H54 (cell line): Measurements from ENCODE around the gene CDC123.
"Not testable (repeated sequence)": the region's sequence is repeated elsewhere in the genome, so short reads cannot be mapped to it uniquely, and the experiment has no call there.

ENCODE experiments used
- DNase-seq: peaks from one replicate; pipeline ENCODE4 v3.0.0; 2011; ENCODE audit warnings: low spot score, mixed read lengths; ENCODE audit not compliant: insufficient read length
- FAIRE-seq: peaks from 3 replicates; lab custom pipeline; 2011; peaks lifted over from hg19 to GRCh38; lab: Jason Lieb, UNC
- POLR2A ChIP-seq: IDR thresholded peaks from 2 replicates; pipeline ENCODE4 v1.6.1; 2011; ENCODE audit warnings: low read depth, mild to moderate bottlenecking, low read length

CDC123 gene, protein sequence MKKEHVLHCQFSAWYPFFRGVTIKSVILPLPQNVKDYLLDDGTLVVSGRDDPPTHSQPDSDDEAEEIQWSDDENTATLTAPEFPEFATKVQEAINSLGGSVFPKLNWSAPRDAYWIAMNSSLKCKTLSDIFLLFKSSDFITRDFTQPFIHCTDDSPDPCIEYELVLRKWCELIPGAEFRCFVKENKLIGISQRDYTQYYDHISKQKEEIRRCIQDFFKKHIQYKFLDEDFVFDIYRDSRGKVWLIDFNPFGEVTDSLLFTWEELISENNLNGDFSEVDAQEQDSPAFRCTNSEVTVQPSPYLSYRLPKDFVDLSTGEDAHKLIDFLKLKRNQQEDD

DNA sequence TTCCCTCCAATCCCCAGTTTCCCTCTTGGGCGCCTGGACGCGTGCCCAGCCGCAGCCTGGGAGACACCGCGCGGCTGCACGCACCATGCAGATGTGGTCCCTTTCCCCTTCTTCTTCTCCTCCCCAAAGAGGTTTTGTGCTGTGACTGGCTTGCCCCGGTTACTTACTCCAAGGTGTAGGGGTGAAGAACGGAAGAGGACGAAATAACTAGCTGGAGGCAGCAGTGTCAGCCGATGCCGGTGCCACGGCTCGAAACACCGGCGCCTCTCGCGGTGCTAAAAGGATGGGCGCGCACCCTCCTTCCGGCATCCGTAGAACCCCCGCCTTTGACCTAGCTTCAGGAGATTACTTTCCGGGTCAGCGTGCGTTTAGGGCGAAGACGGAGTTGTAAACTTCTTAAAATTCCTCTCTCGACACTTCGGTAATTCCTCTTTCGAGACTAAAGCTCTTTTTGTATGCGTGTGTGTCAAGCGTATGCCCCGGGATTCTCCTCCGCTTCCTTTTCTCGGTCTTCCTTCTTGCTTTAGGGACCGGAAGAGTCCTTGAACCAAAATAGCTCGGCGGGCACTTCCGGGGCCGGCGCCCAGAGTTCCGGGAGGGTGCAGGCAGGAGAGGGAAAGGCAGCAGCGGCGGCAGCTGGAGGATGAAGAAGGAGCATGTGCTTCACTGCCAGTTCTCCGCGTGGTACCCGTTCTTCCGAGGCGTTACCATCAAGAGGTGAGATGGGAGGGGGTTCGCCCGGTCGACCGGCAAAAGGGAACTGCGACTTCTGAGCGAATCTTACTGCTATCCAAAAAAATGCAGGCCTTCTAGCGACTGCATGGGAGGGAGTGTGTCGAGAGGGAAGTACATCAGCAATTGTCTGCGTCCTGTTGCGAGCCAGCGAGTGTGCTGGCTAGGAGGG is at the start of gene CDC123, which contains the start of gene NUDT5:
Gene CDC123, plus strand, starts transcription at position 586 of the 904 bp plus-strand sequence. Its CDS starts 58 bp downstream, at position 644.
Gene NUDT5, minus strand, starts transcription at position 289 of the 904 bp plus-strand sequence. CDS start 9,600 bp downstream, outside the sequence.
- FAIRE-seq (peak; percentile 57), DNase-seq (peak; percentile 77)
- TF ChIP-seq POLR2A, result peak; percentile 79

- TF ChIP-seq POLR2A, result no peak
- DNase-seq (no peak), FAIRE-seq (no peak)
Observed at GRCh38 chr10:12150163-12150562, 45.8 kb upstream of the CDC123 start.

- no peak for FAIRE-seq
- DNase-seq, result no peak
- TF ChIP-seq POLR2A, result no peak
Observed at GRCh38 chr10:12154516-12154915, 41.5 kb upstream of the CDC123 start.

DNA sequence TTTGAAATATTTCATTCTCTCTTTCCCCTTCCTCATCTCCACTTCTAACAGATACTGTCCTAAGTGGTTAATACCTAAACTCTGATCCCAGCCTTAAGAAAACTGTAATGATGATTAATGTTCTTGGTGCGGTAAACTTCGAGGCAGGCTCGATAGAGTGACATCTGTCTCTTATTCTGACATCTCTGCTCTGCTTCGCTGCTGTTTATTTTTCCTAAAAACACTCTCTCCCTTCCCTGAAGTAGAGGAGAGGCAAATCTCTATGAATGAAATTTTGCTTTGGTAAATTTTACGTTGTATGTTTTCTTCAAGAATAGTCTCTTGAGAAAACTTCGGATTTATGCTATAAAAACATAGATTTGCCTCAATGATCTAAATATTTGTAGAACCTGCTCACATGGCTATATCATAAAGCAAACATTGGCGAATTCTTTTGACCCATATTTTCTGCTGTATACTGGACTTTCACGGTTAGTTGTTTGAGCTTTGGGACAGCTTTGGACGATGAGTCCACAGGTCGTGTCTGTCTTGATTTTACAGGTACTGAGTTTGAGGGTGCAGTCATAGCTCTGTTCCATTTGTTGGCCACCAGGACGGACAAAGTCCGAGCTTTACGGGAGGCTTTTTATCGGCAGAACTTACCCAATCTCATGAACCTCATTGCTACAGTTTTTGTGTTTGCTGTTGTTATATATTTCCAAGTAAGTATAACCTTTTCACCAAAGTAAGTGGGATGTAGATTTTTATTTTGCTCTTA is 39.4 kb upstream of the CDC123 start:
- DNase-seq (no peak), FAIRE-seq (no peak)
- no peak for TF ChIP-seq POLR2A

DNA sequence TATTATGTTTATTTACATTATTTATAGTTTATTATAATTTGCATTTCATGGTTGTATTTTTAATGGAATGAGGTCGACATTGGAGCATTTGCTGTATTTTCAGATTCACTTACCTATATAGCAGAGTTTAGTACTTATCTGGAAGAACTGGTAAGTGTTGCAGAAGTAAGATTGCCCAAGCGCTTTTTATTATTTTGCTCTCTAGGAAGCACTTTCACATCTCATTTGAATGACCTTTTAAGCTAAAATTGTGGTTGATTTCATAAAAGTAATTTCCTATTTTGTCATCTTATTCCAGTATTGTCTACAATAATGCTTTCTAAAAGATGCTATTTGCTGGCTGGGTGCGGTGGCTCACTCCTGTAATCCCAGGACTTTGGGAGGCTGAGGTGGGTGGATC is 37.9 kb upstream of the CDC123 start:
- FAIRE-seq, result no peak
- TF ChIP-seq POLR2A, result no peak
- no peak for DNase-seq

GRCh38 chr10:12160664-12161063 is 35.3 kb upstream of the CDC123 start:
- FAIRE-seq (no peak), DNase-seq (no peak)
- no peak for TF ChIP-seq POLR2A

- TF ChIP-seq POLR2A, result no peak
- DNase-seq, result no peak
- FAIRE-seq, result no peak
Observed at GRCh38 chr10:12162927-12163326, 33.1 kb upstream of the CDC123 start.

GRCh38 chr10:12164085-12164484 is 31.9 kb upstream of the CDC123 start:
- DNase-seq (no peak), FAIRE-seq (no peak)
- no peak; the same call in 1 of the 2 replicates for TF ChIP-seq POLR2A

GRCh38 chr10:12165036-12165435 is 31.0 kb upstream of the CDC123 start:
- FAIRE-seq (no peak), DNase-seq (no peak)
- no peak for TF ChIP-seq POLR2A

DNA sequence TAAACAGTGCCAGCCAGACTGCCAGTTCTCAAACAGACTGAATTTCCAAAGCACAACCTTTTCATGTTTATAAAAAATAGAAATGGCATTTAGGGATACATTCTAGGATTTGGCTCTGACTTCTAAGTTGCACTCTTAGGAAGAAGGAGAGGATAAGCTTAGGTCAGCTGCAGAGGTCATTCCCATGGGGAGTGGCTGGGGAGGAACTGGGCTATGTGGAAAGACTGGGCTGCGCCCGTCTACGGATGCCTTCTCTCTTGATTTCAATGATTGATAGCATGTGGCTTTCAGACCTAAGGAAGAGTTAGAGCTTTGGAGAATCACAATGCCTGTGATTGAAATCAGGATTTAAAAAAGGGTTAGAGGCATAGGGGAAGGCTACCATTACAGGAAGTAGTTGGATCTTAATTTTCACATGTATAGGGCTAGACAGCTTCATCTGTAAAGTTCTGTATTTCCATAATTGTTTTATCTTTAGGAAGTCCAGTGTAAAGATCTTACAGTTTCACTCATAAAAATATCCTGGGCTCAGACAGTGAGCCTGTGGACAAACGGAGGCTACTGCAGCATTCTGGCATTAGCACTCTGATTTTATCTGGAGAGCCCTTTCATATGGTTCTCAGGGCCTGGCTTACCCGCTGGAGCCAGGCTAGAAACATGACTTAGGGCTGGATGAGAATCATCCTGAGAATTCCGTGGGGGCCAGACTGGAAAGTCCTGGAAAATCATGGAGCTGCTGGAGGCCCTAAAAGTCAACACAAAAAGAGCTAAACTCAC is 29.8 kb upstream of the CDC123 start:
- DNase-seq (no peak), FAIRE-seq (no peak)
- no peak for TF ChIP-seq POLR2A

- DNase-seq, FAIRE-seq: not testable (repeated sequence)
Observed at GRCh38 chr10:12171512-12171911, 24.5 kb upstream of the CDC123 start.

DNA sequence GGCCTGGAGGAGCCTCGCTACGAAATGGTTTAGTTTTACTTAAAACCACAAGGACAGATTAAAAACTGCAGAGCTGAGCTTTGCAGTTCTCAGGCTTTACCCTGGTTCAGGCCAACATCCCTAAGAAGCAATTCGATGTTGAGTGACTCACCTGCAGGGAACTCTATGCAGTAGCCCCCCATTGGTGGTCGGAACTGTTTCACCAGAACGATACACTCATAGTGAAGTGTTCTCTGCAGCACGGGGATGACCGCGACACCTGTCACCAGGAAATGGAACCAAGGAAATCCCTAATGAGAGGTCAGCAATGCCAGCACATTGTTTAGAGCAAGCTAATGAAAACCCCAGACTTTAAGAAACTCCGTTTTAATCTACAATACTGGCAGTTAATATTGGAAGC is 18.3 kb upstream of the CDC123 start:
- FAIRE-seq, result peak; percentile 20
- TF ChIP-seq POLR2A, result no peak
- peak; percentile 42 for DNase-seq
